Activated T-cell treated with anti-CD3 and anti-CD28 coated beads, Interleukin-2, amount 50 U/mL, for 4 hours (primary cell): Measurements from ENCODE around the gene TMEM132E. TPM values are rescaled to one million over a fixed set of nuclear protein-coding genes. Genes with fewer than 3 reads are reported as not detected.
A peak's percentile ranks its signal among the peaks of the same experiment; 100 is the strongest.

Experiments
- ATAC-seq, 2 donors: fragments of 200-7000 bp; cut with Tn5 transposase; one replicate each; pipeline ENCODE4 v1.10.0; 2021
- DNase-seq: peaks from one replicate; pipeline ENCODE4 v3.0.0-alpha.2; 2020
- H3K27me3 Mint-ChIP-seq: one replicate; pipeline ENCODE4 v1.8.0; 2021; ENCODE audit warnings: low read depth, mixed read lengths
- H3K36me3 Mint-ChIP-seq: one replicate; pipeline ENCODE4 v1.8.0; 2022; ENCODE audit warnings: mixed read lengths; ENCODE audit not compliant: insufficient read depth
- H3K4me1 Mint-ChIP-seq: one replicate; pipeline ENCODE4 v1.8.0; 2021; ENCODE audit warnings: low read depth, mixed read lengths
- H3K4me3 Mint-ChIP-seq: one replicate; pipeline ENCODE4 v1.8.0; 2021; ENCODE audit warnings: mild to moderate bottlenecking, moderate library complexity, mixed read lengths
- H3K9me3 Mint-ChIP-seq: one replicate; pipeline ENCODE4 v1.8.0; 2021; ENCODE audit warnings: mixed read lengths
- total RNA-seq, 3 donors: library from RNA; stranded (reverse); gene quantifications; one replicate each; pipeline ENCODE4 v1.2.1, GENCODE V29; 2021

TMEM132E gene
- total RNA-seq, 3 donors from 2014 or later = 0.05 to 0.14 (median 0.10) TPM

DNA sequence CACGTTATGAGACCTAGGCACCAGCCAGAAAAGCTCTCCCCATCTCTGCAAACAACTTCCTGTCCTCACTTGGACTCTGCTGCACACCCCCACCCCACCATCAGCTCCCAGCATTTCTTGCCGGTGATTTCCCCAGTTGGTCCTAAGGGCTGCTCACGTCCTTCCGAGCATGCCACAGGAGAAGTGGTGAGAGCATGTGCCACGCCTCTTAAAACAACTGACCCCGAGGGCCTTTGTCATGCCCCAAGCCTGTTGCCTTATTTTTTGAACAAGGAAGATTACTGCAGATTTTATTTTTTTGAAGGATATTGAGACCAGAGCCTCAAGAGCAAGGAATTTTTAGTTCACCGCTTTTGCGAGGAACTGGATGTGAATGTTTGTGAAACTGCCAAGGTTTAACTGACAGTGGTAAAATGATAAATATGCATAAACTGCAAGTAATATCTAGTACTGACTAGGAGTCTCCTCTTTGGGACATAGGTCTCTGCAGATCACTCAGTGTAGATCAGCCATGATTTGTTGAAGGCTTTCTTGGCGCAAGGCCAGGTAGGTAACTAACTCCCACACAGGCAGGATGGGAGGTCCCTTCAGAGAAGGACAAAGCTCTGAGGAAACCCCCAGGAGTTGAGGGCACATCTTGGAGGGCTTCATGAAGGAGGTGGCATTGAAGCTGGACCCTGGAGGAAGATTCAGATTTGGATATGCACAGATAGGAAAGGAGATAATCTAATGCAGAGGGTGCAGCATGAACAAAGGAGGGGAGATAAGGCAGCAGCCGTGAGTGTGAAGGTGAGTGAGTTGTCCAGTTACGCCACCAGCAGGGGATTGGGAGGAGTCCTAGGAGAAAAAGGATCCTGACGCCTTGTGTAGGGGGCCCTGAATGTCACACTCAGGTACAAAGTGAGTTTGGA, 44.7 kb downstream of the TMEM132E start:
- no peaks in the 10 kb centered on the region for H3K9me3 Mint-ChIP-seq
- H3K36me3 Mint-ChIP-seq = no peaks in the 10 kb centered on the region
- peaks cover 67% of the 10 kb centered on the region for H3K27me3 Mint-ChIP-seq
- no peak for DNase-seq
- ATAC-seq = no peak
- H3K4me1 Mint-ChIP-seq = peaks cover 5% of the 10 kb centered on the region
- no peak overlapping the region for H3K4me3 Mint-ChIP-seq

DNA sequence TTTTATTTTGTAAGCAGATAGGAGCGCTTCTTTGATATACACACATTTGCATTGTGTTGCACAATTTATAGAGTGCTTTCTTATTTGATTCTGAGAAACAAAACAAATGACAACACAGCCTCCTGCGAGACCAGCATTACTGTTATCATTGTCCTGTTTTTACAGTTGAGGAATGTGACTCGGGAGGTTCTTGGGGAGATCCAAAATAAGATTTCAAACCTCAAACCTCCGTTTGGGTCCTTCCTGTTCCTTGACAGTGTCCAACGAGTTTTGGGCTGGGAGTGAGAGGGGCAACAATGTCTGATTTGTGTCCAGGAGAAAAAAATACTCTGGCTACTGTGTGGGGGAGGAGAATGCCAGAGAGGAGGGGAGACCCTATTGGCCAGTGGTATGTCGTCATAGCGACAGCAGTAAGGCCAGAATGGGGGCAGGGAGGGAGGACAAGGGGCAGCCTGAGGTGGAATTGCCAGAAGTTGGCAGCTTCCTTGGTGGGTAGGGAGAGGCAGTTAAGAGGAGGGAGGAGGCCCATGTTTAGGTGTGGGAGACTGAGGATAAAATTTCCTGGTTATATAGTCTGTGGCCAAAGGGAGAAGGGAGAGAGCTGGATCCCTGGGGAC, 45.5 kb downstream of the TMEM132E start:
- DNase-seq = no peak
- ATAC-seq = no peak

DNA sequence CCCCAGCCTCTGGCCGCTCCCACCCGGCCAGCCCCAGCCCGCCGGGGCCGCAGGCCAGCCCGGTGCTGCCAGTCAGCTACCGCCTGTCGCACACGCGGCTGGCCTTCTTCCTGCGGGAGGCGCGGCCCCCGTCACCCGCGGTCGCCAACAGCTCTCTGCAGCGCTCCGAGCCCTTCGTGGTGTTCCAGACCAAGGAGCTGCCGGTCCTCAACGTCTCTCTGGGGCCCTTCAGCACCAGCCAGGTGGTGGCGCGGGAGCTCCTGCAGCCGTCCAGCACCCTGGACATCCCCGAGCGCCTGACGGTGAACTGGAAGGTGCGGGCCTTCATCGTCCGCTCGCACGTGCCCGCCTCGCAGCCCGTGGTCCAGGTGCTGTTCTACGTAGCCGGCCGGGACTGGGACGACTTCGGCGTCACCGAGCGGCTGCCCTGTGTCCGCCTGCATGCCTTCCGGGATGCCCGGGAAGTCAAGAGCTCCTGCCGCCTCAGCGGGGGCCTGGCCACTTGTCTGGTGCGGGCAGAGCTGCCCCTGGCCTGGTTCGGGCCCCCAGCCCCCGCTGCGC, 46.8 kb downstream of the TMEM132E start:
- H3K4me3 Mint-ChIP-seq = no peak overlapping the region
- DNase-seq (no peak), ATAC-seq (no peak)
- H3K4me1 Mint-ChIP-seq = peaks cover 5% of the 10 kb centered on the region
- peaks cover 71% of the 10 kb centered on the region for H3K27me3 Mint-ChIP-seq
- no peaks in the 10 kb centered on the region for H3K9me3 Mint-ChIP-seq
- no peaks in the 10 kb centered on the region for H3K36me3 Mint-ChIP-seq

More for the DNA sequence above, 45.5 kb downstream of the TMEM132E start:
- H3K9me3 Mint-ChIP-seq = no peaks in the 10 kb centered on the region
- H3K36me3 Mint-ChIP-seq = no peaks in the 10 kb centered on the region
- peaks cover 73% of the 10 kb centered on the region for H3K27me3 Mint-ChIP-seq
- H3K4me3 Mint-ChIP-seq = no peak overlapping the region
- peaks cover 5% of the 10 kb centered on the region for H3K4me1 Mint-ChIP-seq

DNA sequence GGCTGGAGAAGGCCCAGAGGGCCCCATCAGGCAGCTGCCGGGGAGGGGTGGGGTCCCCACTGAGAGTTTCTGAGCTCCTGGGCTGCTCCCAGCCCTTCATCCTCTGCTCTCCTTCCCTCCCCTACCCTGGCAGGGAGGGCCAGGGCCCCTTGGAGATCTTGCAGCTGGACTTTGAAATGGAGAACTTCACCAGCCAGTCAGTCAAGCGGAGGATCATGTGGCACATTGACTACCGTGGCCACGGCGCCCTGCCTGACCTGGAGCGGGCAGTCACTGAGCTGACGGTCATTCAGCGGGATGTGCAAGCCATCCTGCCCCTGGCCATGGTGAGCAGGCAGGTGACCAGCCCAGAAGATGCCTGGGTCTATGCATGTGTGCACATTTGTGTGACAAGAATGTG, 49.5 kb downstream of the TMEM132E start:
- Mint-ChIP-seq H3K36me3 (no peaks in the 10 kb centered on the region), H3K27me3 (peaks cover 70% of the 10 kb centered on the region), H3K9me3 (no peaks in the 10 kb centered on the region), H3K4me1 (peaks cover 5% of the 10 kb centered on the region), H3K4me3 (no peak overlapping the region)
- DNase-seq (no peak), ATAC-seq (no peak)

DNA sequence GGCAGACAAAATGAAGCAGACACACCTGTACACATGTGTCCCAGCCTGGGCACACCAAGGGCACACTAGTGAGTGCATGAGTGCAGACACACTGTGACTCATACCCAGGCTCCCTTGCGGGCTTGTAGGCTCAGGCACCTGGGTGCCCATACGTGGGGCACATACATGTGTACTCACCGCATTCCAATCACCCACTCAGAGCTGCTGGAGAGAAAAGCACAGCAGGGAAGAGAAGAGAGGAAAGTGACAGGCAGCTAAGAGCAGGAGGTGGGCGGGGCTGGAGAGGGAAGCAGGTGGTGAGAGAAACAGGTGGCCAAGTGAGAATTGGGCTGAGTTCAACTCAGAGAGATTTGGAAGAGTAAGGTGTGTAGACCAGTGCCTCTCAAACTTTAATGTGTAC, 54.0 kb downstream of the TMEM132E start:
- Mint-ChIP-seq H3K27me3 (peaks cover 43% of the 10 kb centered on the region), H3K4me1 (peaks cover 5% of the 10 kb centered on the region), H3K4me3 (no peak overlapping the region), H3K9me3 (no peaks in the 10 kb centered on the region), H3K36me3 (no peaks in the 10 kb centered on the region)
- DNase-seq = no peak
- no peak for ATAC-seq

DNA sequence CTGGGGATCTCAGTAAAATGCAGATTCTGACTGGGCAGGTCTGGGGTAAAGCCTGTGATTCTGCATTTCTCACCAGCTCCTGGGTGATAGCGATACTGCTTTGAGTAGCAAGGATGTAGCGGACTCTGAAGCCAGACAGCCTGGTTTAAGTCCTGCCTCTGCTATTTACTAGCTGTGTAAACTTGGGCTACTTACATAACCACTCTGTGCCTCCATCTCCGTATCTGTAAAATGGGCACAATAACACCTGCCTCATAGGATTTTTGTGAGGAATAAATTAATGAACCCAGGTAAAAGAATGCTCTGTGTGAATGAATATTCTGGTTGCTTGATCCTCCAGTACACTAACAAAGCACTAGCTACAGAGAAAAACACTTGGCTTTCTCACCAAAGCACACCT, 54.4 kb downstream of the TMEM132E start:
- H3K4me1 Mint-ChIP-seq = peaks cover 7% of the 10 kb centered on the region
- H3K27me3 Mint-ChIP-seq = peaks cover 40% of the 10 kb centered on the region
- H3K9me3 Mint-ChIP-seq = no peaks in the 10 kb centered on the region
- no peak for DNase-seq
- no peak for ATAC-seq
- no peak overlapping the region for H3K4me3 Mint-ChIP-seq
- no peaks in the 10 kb centered on the region for H3K36me3 Mint-ChIP-seq

DNA sequence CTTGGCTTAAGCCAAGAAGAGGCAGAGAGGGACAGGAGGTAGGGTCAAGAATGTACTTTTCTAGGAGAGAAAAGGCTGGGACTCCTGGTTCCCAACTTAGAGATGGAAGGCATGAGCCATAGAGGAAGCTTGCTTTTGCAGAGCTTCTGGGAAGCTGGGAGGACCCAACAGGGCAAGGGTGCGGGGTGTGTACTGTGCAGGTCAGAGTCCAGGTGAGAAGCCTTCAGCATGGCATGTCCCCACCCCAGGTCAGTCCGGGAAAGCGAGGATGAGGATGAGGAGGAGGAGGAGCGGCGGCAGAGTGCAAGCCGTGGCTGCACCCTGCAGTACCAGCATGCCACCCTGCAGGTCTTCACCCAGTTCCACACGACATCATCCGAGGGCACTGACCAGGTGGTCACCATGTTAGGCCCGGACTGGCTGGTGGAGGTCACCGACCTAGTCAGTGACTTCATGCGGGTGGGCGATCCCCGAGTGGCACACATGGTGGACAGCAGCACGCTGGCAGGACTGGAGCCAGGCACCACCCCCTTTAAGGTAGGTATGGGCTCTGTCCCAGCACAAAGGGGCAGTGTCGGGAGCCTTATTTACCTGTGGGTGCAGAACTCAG, 55.3 kb downstream of the TMEM132E start:
- ATAC-seq = no peak
- peaks cover 8% of the 10 kb centered on the region for H3K4me1 Mint-ChIP-seq

DNA sequence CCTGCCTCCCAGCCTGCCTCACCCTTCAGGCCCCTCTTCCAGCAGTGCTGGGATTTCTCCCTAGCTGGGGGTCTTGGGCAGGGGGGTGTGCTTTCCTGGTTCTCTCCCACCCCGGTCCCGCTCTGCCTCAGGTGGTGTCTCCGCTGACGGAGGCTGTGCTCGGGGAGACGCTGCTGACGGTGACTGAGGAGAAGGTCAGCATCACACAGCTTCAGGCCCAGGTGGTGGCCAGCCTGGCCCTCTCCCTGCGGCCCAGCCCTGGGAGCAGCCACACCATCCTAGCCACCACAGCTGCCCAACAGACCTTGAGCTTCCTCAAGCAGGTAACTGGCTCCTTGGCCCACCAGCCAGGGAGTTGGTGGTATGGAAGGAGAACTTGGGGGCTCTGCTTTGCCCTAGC, 56.5 kb downstream of the TMEM132E start:
- no peak overlapping the region for H3K4me3 Mint-ChIP-seq
- no peaks in the 10 kb centered on the region for H3K36me3 Mint-ChIP-seq
- H3K27me3 Mint-ChIP-seq = peaks cover 31% of the 10 kb centered on the region
- no peak for ATAC-seq
- H3K9me3 Mint-ChIP-seq = no peaks in the 10 kb centered on the region
- DNase-seq = no peak
- peaks cover 8% of the 10 kb centered on the region for H3K4me1 Mint-ChIP-seq

More for the DNA sequence above, 55.3 kb downstream of the TMEM132E start:
- H3K27me3 Mint-ChIP-seq = peaks cover 31% of the 10 kb centered on the region
- H3K9me3 Mint-ChIP-seq = no peaks in the 10 kb centered on the region
- DNase-seq = no peak
- no peak overlapping the region for H3K4me3 Mint-ChIP-seq
- H3K36me3 Mint-ChIP-seq = no peaks in the 10 kb centered on the region

DNA sequence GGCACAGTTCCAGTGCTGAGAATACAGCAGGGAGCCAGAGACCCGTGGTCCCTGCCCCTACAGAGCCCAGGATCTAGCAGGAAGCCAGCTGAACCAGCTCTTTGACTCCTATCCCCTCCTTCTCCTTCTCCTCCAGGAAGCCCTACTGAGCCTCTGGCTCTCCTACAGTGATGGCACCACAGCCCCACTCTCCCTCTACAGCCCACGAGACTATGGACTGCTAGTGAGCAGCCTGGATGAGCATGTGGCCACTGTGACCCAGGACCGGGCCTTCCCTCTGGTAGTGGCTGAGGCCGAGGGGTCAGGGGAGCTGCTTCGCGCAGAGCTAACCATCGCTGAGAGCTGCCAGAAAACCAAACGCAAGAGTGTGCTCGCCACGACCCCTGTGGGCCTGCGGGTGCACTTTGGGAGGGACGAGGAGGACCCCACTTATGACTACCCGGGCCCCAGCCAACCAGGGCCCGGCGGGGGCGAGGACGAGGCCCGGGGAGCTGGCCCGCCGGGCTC, 57.7 kb downstream of the TMEM132E start:
- no peak for DNase-seq
- Mint-ChIP-seq H3K4me1 (peaks cover 8% of the 10 kb centered on the region), H3K27me3 (peaks cover 24% of the 10 kb centered on the region), H3K4me3 (peak overlapping the region; percentile 70), H3K9me3 (no peaks in the 10 kb centered on the region), H3K36me3 (no peaks in the 10 kb centered on the region)
- no peak for ATAC-seq

DNA sequence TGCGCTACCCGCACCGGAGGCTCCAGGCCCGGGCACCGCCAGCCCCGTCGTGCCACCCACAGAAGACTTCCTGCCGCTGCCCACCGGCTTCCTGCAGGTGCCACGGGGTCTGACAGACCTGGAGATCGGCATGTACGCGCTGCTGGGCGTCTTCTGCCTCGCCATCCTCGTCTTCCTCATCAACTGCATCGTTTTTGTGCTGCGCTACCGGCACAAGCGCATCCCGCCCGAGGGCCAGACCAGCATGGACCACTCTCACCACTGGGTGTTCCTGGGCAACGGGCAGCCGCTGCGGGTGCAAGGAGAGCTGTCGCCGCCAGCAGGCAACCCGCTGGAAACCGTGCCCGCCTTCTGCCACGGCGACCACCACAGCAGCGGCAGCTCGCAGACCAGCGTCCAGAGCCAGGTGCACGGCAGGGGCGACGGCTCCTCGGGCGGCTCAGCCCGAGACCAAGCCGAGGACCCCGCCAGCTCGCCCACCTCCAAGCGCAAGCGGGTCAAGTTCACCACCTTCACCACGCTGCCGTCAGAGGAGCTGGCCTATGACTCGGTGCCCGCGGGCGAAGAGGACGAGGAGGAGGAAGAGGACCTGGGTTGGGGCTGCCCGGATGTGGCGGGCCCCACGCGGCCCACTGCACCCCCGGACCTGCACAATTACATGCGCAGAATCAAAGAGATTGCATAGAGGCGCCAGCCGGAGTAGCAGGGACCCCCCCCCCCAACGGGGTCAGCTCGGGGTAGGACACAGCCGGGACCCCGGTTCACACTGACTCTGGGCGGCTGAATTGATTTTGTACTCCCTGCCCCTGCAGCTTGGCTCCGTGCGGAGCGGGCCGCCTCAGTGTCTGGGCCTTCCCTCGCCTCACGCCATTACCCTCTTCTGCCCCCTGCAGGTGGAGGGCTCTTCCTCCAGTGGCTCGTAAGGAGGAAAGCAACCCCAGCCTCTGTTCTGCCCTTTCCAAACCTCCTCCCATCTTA, 58.5 kb downstream of the TMEM132E start:
- peaks cover 8% of the 10 kb centered on the region for H3K4me1 Mint-ChIP-seq
- H3K4me3 Mint-ChIP-seq = peak overlapping the region; percentile 72
- peaks cover 19% of the 10 kb centered on the region for H3K27me3 Mint-ChIP-seq
- ATAC-seq = peak; percentile 96
- no peaks in the 10 kb centered on the region for H3K36me3 Mint-ChIP-seq
- no peaks in the 10 kb centered on the region for H3K9me3 Mint-ChIP-seq
- peak; percentile 77 for DNase-seq

DNA sequence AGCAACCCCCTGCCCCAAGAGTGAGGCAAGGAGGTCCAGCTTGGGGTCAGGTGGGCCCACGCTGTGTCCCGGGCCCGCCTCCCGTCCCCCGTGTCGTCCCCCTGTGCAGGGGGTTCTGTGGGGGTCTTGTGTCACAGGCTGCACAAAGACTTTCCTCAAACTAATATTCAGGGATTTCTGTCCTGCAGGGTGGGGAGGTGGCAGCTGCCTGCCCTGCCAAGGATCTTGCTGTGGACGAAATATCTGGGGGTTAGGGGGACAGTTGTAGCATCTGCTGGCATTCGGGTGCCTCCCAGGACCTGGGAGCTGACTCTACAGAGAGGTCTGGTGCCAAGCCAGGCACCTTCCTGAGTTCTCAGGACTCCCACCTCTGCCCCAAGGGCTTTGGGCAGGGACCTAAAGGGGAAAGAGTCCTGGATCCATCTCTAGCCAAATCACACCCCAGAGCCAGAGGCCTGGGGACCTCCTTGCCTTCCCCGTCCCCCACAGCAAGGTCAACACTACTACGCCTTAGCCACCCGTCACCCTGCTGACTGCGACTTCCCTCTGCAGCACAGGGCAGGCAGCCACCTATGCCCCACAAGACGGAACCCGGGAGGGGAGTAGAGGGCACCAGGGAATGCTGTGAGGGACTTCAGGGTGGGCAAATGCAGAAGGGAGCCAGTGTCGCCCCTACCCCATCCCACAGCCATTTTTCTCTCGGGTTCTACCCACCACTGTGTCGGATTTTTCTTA, 59.3 kb downstream of the TMEM132E start:
- peak overlapping the region; percentile 72 for H3K4me3 Mint-ChIP-seq
- ATAC-seq = no peak
- DNase-seq = no peak

DNA sequence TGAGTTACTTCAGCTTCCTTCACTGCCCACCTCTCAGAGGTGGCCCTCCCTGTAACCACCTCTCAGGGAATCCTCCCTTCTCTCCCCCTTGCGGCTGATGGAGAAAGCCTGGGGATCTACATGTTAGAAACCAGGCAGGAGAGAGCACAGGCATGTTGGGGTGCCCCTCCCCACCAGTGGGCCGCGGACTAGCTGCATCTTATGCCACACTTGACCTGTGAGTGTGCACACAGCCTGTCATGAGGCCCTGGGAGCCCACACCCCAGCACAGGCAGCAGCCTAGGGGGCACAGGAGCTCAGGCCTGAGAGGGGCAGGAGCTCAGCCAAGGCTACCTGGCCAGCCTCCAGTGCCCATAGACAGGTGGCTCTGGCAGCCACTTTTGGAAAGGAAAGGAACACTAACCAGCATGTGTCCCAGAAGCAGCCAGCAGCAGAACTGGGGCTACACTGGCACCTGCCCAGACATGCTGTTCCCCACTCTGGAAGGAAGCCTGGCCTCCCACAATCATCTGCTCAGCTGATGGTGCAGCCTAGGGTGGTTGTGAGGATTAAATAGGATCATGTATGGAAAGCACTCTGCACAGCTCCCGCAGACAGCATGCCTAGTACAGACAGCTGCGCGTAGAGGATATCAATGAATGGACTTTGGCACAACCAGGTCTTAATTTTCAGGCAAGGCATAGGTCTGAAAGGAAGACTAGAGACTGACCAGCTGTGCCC, 60.5 kb downstream of the TMEM132E start:
- Mint-ChIP-seq H3K36me3 (no peaks in the 10 kb centered on the region), H3K4me1 (peaks cover 8% of the 10 kb centered on the region)

More for the DNA sequence above, 59.3 kb downstream of the TMEM132E start:
- Mint-ChIP-seq H3K4me1 (peaks cover 8% of the 10 kb centered on the region), H3K36me3 (no peaks in the 10 kb centered on the region), H3K27me3 (peaks cover 18% of the 10 kb centered on the region), H3K9me3 (no peaks in the 10 kb centered on the region)

More for the DNA sequence above, 60.5 kb downstream of the TMEM132E start:
- ATAC-seq (no peak), DNase-seq (no peak)
- Mint-ChIP-seq H3K27me3 (peaks cover 26% of the 10 kb centered on the region), H3K9me3 (no peaks in the 10 kb centered on the region), H3K4me3 (no peak overlapping the region)
